Neutrophil (primary cell): ENCODE data around the gene PDXP.
A peak's percentile ranks its signal among the peaks of the same experiment; 100 is the strongest.

Source experiments
- H3K27ac ChIP-seq: fragments of 200-600 bp; sonication (generic); 2 replicates; pipeline ENCODE4 v1.5.1; 2016; ENCODE audit warnings: mild to moderate bottlenecking, moderate library complexity
- H3K27me3 ChIP-seq: fragments of 200-600 bp; sonication (generic); 2 replicates; pipeline ENCODE4 v1.6.0; 2016; ENCODE audit warnings: mild to moderate bottlenecking
- H3K36me3 ChIP-seq: fragments of 200-600 bp; sonication (generic); 2 replicates; pipeline ENCODE4 v1.5.1; 2017
- H3K4me1 ChIP-seq, 2 experiments: fragments of 200-600 bp in 1 of 2; sonication (generic) in 1 of 2; 1 replicate in 1 of 2; 2 replicates in 1 of 2; pipeline versions ENCODE4 v1.5.1 to v1.6.1; 2013 to 2016; ENCODE audit warnings: low read depth in 1 of 2, low read length in 1 of 2, mild to moderate bottlenecking in 1 of 2, moderate library complexity in 1 of 2; ENCODE audit not compliant: control insufficient read depth in 1 of 2, insufficient read depth in 1 of 2
- H3K4me3 ChIP-seq, 2 experiments: fragments of 200-600 bp in 1 of 2; sonication (generic) in 1 of 2; 1 replicate in 1 of 2; 2 replicates in 1 of 2; pipeline ENCODE4 v1.5.1; 2013 to 2016; ENCODE audit warnings: low read depth in 1 of 2, low read length in 1 of 2, mild to moderate bottlenecking in 1 of 2, moderate library complexity in 1 of 2
- H3K9me3 ChIP-seq: fragments of 200-600 bp; sonication (generic); 2 replicates; pipeline ENCODE4 v1.5.1; 2016
- TF ChIP-seq, protein P1 (sequence below): fragments of 200-600 bp; sonication (generic); IDR thresholded peaks from 2 replicates; pipeline ENCODE4 v1.5.1; 2016; ENCODE audit warnings: antibody characterized with exemption

The PDXP gene

DNA sequence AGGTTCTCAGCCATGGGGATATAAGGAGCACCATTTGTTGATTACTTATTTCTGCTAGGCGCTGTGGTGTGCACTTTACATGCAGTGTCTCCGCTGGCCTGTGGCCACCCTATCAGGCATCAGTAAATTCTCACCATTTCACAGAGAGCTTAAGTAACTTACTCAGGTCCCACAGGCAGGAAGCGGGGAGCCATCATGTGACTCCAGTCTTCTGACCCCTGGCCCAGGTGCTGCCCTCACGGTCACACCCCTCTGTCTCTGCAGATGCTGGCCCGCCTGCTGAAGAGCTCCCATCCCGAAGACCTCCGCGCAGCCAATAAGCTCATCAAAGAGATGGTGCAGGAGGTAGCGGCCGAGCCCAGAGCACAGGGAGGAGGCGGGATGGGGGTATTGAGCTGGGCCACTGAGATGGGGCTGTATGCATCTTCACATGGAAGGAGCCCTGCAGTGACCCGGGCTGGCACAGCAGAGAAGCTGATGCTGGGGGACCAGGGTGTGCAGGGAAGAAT lies 37.1 kb upstream of the PDXP start:
- Histone ChIP-seq H3K27ac (no peak overlapping the region), H3K4me1 (peaks cover 0 to 6% of the 10 kb centered on the region in 2 experiments), H3K36me3 (peaks cover 79% of the 10 kb centered on the region), H3K27me3 (no peaks in the 10 kb centered on the region), H3K9me3 (no peaks in the 10 kb centered on the region), H3K4me3 (no peak overlapping the region)
- TF ChIP-seq, protein P1, sequence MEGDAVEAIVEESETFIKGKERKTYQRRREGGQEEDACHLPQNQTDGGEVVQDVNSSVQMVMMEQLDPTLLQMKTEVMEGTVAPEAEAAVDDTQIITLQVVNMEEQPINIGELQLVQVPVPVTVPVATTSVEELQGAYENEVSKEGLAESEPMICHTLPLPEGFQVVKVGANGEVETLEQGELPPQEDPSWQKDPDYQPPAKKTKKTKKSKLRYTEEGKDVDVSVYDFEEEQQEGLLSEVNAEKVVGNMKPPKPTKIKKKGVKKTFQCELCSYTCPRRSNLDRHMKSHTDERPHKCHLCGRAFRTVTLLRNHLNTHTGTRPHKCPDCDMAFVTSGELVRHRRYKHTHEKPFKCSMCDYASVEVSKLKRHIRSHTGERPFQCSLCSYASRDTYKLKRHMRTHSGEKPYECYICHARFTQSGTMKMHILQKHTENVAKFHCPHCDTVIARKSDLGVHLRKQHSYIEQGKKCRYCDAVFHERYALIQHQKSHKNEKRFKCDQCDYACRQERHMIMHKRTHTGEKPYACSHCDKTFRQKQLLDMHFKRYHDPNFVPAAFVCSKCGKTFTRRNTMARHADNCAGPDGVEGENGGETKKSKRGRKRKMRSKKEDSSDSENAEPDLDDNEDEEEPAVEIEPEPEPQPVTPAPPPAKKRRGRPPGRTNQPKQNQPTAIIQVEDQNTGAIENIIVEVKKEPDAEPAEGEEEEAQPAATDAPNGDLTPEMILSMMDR = no peak

DNA sequence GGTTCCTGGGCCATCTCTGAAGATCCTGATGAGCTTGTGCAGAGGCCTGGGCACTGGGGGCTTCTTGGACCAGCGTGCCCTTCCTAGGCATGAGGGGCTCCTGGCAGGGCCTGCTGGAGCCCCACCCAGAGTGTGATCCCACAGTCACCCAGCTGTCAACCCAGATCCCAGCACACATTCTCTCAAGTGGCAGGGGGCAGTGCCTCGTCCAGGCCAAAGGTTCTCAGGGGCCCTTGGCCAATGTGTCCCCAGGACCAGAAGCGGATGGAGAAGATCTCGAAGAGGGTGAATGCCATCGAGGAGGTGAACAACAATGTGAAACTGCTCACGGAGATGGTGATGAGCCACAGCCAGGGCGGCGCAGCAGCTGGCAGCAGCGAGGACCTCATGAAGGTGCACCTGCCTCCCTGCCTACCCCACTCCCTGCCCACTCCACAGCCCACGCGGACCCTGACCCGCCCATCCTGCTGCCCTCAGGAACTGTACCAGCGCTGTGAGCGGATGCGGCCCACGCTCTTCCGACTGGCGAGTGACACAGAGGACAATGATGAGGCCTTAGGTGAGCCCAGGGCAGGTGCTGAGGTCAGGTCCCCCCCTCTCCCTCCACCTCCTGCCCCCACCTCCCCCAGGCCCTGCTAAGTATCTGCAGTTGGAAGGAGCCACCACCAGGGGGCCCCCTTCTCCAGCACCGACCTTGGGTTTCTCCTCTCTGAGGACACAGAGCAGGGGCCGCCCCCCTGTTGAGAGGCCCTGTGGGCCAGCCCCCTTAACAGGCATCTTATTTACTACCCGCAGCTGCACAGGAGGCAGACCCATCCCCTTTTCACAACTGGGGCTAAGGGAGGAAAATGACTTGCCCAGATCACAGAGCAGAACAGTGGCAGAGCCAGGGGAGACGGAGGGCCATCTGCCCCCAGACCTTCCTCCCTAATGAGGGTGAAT lies 35.2 kb upstream of the PDXP start:
- Histone ChIP-seq H3K36me3 (peaks cover 59% of the 10 kb centered on the region), H3K27me3 (no peaks in the 10 kb centered on the region), H3K27ac (peak overlapping the region; percentile 10), H3K9me3 (no peaks in the 10 kb centered on the region), H3K4me3 (no peak overlapping the region), H3K4me1 (peaks cover 17 to 24% of the 10 kb centered on the region in 2 experiments)
- TF ChIP-seq, protein P1 = peak; percentile 95

DNA sequence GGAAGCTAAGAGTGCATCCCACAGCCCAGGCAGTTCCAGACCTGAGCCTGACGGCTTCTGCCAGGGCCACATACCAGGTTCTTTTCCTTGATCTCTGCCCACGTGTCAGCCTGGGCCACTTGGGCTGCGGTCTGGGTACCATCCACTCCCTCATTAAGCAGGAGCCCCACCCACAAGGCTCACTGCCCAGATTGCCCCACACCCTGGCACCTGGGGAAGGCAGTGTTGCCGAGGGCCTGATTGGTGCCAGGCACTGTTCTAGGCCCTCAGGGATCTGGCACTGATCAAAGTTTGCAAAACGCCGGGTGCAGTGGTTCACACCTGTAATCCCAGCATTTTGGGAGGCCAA lies 34.5 kb upstream of the PDXP start:
- Histone ChIP-seq H3K36me3 (peaks cover 55% of the 10 kb centered on the region), H3K27ac (peak overlapping the region; percentile 10), H3K4me3 (no peak overlapping the region), H3K9me3 (no peaks in the 10 kb centered on the region), H3K4me1 (peaks cover 17 to 29% of the 10 kb centered on the region in 2 experiments), H3K27me3 (no peaks in the 10 kb centered on the region)
- TF ChIP-seq, protein P1 = no peak

DNA sequence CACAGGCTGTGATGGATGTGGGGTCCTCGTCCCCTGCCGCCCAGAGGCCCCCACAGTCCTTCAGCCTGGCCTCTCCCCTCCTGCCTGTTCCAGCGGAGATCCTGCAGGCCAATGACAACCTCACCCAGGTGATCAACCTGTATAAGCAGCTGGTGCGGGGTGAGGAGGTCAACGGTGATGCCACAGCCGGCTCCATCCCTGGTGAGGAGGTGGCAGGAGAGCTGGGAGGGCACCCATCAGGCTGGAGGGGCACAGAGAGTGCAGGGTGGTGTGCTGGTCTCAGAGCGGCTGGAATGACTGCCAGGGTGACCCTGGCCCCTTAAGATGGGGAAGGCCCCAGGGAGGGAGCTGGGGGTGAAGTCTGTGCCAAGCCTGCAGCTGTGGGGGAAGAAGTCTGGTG lies 33.6 kb upstream of the PDXP start:
- H3K9me3 ChIP-seq = no peaks in the 10 kb centered on the region
- no peaks in the 10 kb centered on the region for H3K27me3 ChIP-seq
- no peak overlapping the region for H3K4me3 ChIP-seq
- peaks cover 55% of the 10 kb centered on the region for H3K36me3 ChIP-seq
- TF ChIP-seq, protein P1 = no peak
- H3K4me1 ChIP-seq = peaks cover 17 to 29% of the 10 kb centered on the region in 2 experiments
- no peak overlapping the region for H3K27ac ChIP-seq

DNA sequence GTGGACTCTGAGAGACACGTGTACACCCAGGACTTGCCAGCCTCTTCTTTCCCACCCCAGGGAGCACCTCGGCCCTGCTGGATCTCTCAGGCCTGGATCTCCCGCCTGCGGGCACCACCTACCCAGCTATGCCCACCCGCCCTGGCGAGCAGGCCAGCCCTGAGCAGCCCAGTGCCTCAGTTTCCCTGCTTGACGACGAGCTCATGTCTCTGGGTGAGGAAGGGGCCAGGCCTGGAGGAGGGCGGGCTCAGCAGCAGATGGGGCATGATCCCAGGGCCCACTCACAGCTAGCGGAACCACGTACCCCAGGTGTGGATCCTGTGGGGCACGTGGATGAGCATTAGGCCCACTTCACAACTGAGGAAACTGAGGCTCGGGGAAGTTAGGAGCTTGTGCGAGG lies 32.8 kb upstream of the PDXP start:
- H3K4me1 ChIP-seq = peaks cover 17 to 29% of the 10 kb centered on the region in 2 experiments
- TF ChIP-seq, protein P1 = no peak
- no peak overlapping the region for H3K27ac ChIP-seq
- H3K9me3 ChIP-seq = no peaks in the 10 kb centered on the region
- H3K27me3 ChIP-seq = no peaks in the 10 kb centered on the region
- no peak overlapping the region for H3K4me3 ChIP-seq
- peaks cover 53% of the 10 kb centered on the region for H3K36me3 ChIP-seq
